T-helper 1 cell treated with Interleukin-12 subunit alpha and Interleukin-12 subunit beta and Interleukin-4 antibody, amounts not matched to agents 30 μg/mL and 1 μg/mL, for 36 hours (primary cell): ENCODE measurements around the gene MARK4.
A peak's percentile ranks its signal among the peaks of the same experiment; 100 is the strongest.
"Not testable (repeated sequence)": the region's sequence is repeated elsewhere in the genome, so short reads cannot be mapped to it uniquely, and the experiment has no call there.

Experiments used
- H3K27ac Mint-ChIP-seq: one replicate; pipeline ENCODE4 v1.8.0; 2021; ENCODE audit warnings: mild to moderate bottlenecking, mixed read lengths
- H3K27me3 Mint-ChIP-seq: one replicate; pipeline ENCODE4 v1.8.0; 2021; ENCODE audit warnings: low read depth, mixed read lengths
- H3K36me3 Mint-ChIP-seq: one replicate; pipeline ENCODE4 v1.8.0; 2021; ENCODE audit warnings: low read depth, mixed read lengths
- H3K4me1 Mint-ChIP-seq: one replicate; pipeline ENCODE4 v1.8.0; 2021; ENCODE audit warnings: low read depth, mixed read lengths
- H3K4me3 Mint-ChIP-seq: one replicate; pipeline ENCODE4 v1.8.0; 2021; ENCODE audit warnings: mild to moderate bottlenecking, moderate library complexity, mixed read lengths
- H3K9me3 Mint-ChIP-seq: one replicate; pipeline ENCODE4 v1.8.0; 2021; ENCODE audit warnings: mixed read lengths

Gene MARK4

GRCh38 chr19:45224645-45225044 lies 26.4 kb upstream of the MARK4 start:
- Mint-ChIP-seq H3K4me3 (no peak overlapping the region), H3K4me1 (no peaks in the 10 kb centered on the region), H3K27ac (no peak overlapping the region), H3K36me3 (no peaks in the 10 kb centered on the region), H3K27me3 (peaks cover 11% of the 10 kb centered on the region), H3K9me3 (no peaks in the 10 kb centered on the region)

GRCh38 chr19:45229056-45229455 lies 22.0 kb upstream of the MARK4 start:
- not testable (repeated sequence) for H3K9me3 Mint-ChIP-seq, H3K36me3 Mint-ChIP-seq, H3K27me3 Mint-ChIP-seq, H3K4me3 Mint-ChIP-seq, H3K27ac Mint-ChIP-seq, H3K4me1 Mint-ChIP-seq

- H3K9me3 Mint-ChIP-seq = no peaks in the 10 kb centered on the region
- no peaks in the 10 kb centered on the region for H3K36me3 Mint-ChIP-seq
- H3K4me3 Mint-ChIP-seq = no peak overlapping the region
- peaks cover 28% of the 10 kb centered on the region for H3K27me3 Mint-ChIP-seq
- no peaks in the 10 kb centered on the region for H3K4me1 Mint-ChIP-seq
- no peak overlapping the region for H3K27ac Mint-ChIP-seq
Observed at GRCh38 chr19:45231891-45232290, 19.2 kb upstream of the MARK4 start.

- Mint-ChIP-seq H3K27me3 (peaks cover 36% of the 10 kb centered on the region), H3K4me1 (no peaks in the 10 kb centered on the region), H3K9me3 (no peaks in the 10 kb centered on the region), H3K4me3 (no peak overlapping the region), H3K27ac (no peak overlapping the region), H3K36me3 (no peaks in the 10 kb centered on the region)
Observed at GRCh38 chr19:45234089-45234869, 16.8 kb upstream of the MARK4 start.

- Mint-ChIP-seq H3K27me3 (peaks cover 36% of the 10 kb centered on the region), H3K4me3 (no peak overlapping the region), H3K27ac (no peak overlapping the region), H3K36me3 (no peaks in the 10 kb centered on the region), H3K9me3 (no peaks in the 10 kb centered on the region), H3K4me1 (no peaks in the 10 kb centered on the region)
Observed at GRCh38 chr19:45235485-45235884, 15.6 kb upstream of the MARK4 start.

- no peaks in the 10 kb centered on the region for H3K36me3 Mint-ChIP-seq
- no peak overlapping the region for H3K4me3 Mint-ChIP-seq
- H3K9me3 Mint-ChIP-seq = no peaks in the 10 kb centered on the region
- no peaks in the 10 kb centered on the region for H3K4me1 Mint-ChIP-seq
- H3K27me3 Mint-ChIP-seq = peaks cover 33% of the 10 kb centered on the region
- H3K27ac Mint-ChIP-seq = no peak overlapping the region
Observed at GRCh38 chr19:45238556-45238955, 12.5 kb upstream of the MARK4 start.

- H3K9me3 Mint-ChIP-seq = no peaks in the 10 kb centered on the region
Observed at GRCh38 chr19:45243144-45243732, 7.8 kb upstream of the MARK4 start.

GRCh38 chr19:45244133-45244794 lies 6.8 kb upstream of the MARK4 start:
- Mint-ChIP-seq H3K4me1 (peaks cover 5% of the 10 kb centered on the region), H3K4me3 (no peak overlapping the region)

More at GRCh38 chr19:45243144-45243732, 7.8 kb upstream of the MARK4 start:
- Mint-ChIP-seq H3K36me3 (no peaks in the 10 kb centered on the region), H3K27me3 (no peaks in the 10 kb centered on the region), H3K27ac (no peak overlapping the region), H3K4me1 (peaks cover 3% of the 10 kb centered on the region), H3K4me3 (no peak overlapping the region)

GRCh38 chr19:45245334-45245787 lies 5.7 kb upstream of the MARK4 start, which contains the start of gene EXOC3L2:
EXOC3L2 (minus strand) TSS chr19:45245407; CDS start chr19:45239045, 6,362 bp downstream.
- Mint-ChIP-seq H3K27me3 (peaks cover 3% of the 10 kb centered on the region), H3K27ac (no peak within 1 kb of the TSS), H3K36me3 (no peaks in the 10 kb centered on the region), H3K4me1 (peaks cover 5% of the 10 kb centered on the region), H3K9me3 (no peaks in the 10 kb centered on the region), H3K4me3 (no peak within 1 kb of the TSS)

More at GRCh38 chr19:45244133-45244794, 6.8 kb upstream of the MARK4 start:
- Mint-ChIP-seq H3K9me3 (no peaks in the 10 kb centered on the region), H3K27me3 (peaks cover under 1% of the 10 kb centered on the region), H3K36me3 (no peaks in the 10 kb centered on the region), H3K27ac (no peak overlapping the region)

- Mint-ChIP-seq H3K27me3 (peaks cover 6% of the 10 kb centered on the region), H3K4me3 (no peak overlapping the region), H3K36me3 (no peaks in the 10 kb centered on the region), H3K9me3 (no peaks in the 10 kb centered on the region), H3K27ac (no peak overlapping the region), H3K4me1 (peaks cover 9% of the 10 kb centered on the region)
Observed at GRCh38 chr19:45245826-45246225, 5.2 kb upstream of the MARK4 start.

GRCh38 chr19:45247136-45247535 lies 3.9 kb upstream of the MARK4 start:
- H3K27ac Mint-ChIP-seq = no peak overlapping the region
- no peak overlapping the region for H3K4me3 Mint-ChIP-seq
- H3K27me3 Mint-ChIP-seq = peaks cover 8% of the 10 kb centered on the region
- no peaks in the 10 kb centered on the region for H3K9me3 Mint-ChIP-seq
- H3K4me1 Mint-ChIP-seq = peaks cover 10% of the 10 kb centered on the region
- H3K36me3 Mint-ChIP-seq = no peaks in the 10 kb centered on the region

GRCh38 chr19:45249261-45250033 lies 1.6 kb upstream of the MARK4 start:
- H3K9me3 Mint-ChIP-seq = no peaks in the 10 kb centered on the region
- no peaks in the 10 kb centered on the region for H3K36me3 Mint-ChIP-seq
- no peak overlapping the region for H3K27ac Mint-ChIP-seq
- no peak overlapping the region for H3K4me3 Mint-ChIP-seq
- H3K27me3 Mint-ChIP-seq = peaks cover 8% of the 10 kb centered on the region
- peaks cover 24% of the 10 kb centered on the region for H3K4me1 Mint-ChIP-seq

GRCh38 chr19:45250216-45250831 lies 747 bp upstream of the MARK4 start:
- peaks cover 8% of the 10 kb centered on the region for H3K27me3 Mint-ChIP-seq
- H3K4me1 Mint-ChIP-seq = peaks cover 24% of the 10 kb centered on the region
- no peaks in the 10 kb centered on the region for H3K9me3 Mint-ChIP-seq
- no peaks in the 10 kb centered on the region for H3K36me3 Mint-ChIP-seq
- peak overlapping the region; percentile 94 for H3K4me3 Mint-ChIP-seq
- H3K27ac Mint-ChIP-seq = peak overlapping the region; percentile 89
